OCI-LY7 (cell line): ENCODE data around the gene CDC14B. TPM values are rescaled to one million over a fixed set of nuclear protein-coding genes. Genes with fewer than 3 reads are reported as not detected.

Experiments used
- BruUV-seq: library from RNA; stranded (reverse); fragments of 400-500 nt; replicated peaks from 2 replicates; lab custom pipeline; 2021; lab: Mats Ljungman, UMichigan
- CTCF ChIA-PET: fragments of 300-600 bp; sonication (Branson Sonifier 250); formaldehyde crosslinking; loops from one replicate; lab custom pipeline; 2022; ENCODE audit warnings: antibody characterized with exemption; ENCODE audit not compliant: unreplicated experiment; lab: Charles Lee
- POLR2A ChIA-PET: fragments of 300-600 bp; sonication (Branson Sonifier 250); formaldehyde crosslinking; loops from one replicate; lab custom pipeline; 2022; ENCODE audit warnings: antibody characterized with exemption; lab: Charles Lee
- DNase-seq: peaks from one replicate; pipeline ENCODE4 v3.0.0-alpha.2; 2015; ENCODE audit warnings: low spot score
- H2AFZ ChIP-seq: fragments of 200-600 bp; sonication (generic), shearing (Covaris generic); 2 replicates; pipeline ENCODE4 v1.6.1; 2014; ENCODE audit warnings: mild to moderate bottlenecking, antibody characterized with exemption, low read length, moderate library complexity
- H3K27ac ChIP-seq: fragments of 200-600 bp; sonication (generic); 2 replicates; pipeline ENCODE4 v1.5.1; 2014; ENCODE audit warnings: mixed run types, low read depth, mild to moderate bottlenecking, moderate library complexity, low read length, inconsistent platforms; ENCODE audit not compliant: poor library complexity, severe bottlenecking
- H3K36me3 ChIP-seq: fragments of 200-600 bp; sonication (generic); 2 replicates; pipeline ENCODE4 v1.6.1; 2014; ENCODE audit warnings: mild to moderate bottlenecking, antibody characterized with exemption, low read length, moderate library complexity, mixed read lengths; ENCODE audit not compliant: insufficient read depth
- H3K4me1 ChIP-seq: fragments of 200-600 bp; sonication (generic); 2 replicates; pipeline ENCODE4 v1.5.1; 2014; ENCODE audit warnings: mild to moderate bottlenecking, low read length; ENCODE audit not compliant: insufficient read depth, poor library complexity, severe bottlenecking
- H3K4me2 ChIP-seq: fragments of 200-600 bp; sonication (generic); 2 replicates; pipeline ENCODE4 v1.6.1; 2014; ENCODE audit warnings: mild to moderate bottlenecking, low read length
- H3K4me3 ChIP-seq: fragments of 200-600 bp; sonication (generic); 2 replicates; pipeline ENCODE4 v1.5.1; 2014; ENCODE audit warnings: mild to moderate bottlenecking, low read depth, low read length; ENCODE audit not compliant: poor library complexity, severe bottlenecking
- H3K79me2 ChIP-seq: fragments of 200-600 bp; sonication (generic); 2 replicates; pipeline ENCODE4 v1.6.1; 2016; ENCODE audit warnings: low read depth, mild to moderate bottlenecking, low read length, moderate library complexity, mixed read lengths; ENCODE audit not compliant: insufficient read depth
- H3K9me2 ChIP-seq: fragments of 200-600 bp; sonication (generic); 2 replicates; pipeline ENCODE4 v1.6.1; 2016; ENCODE audit warnings: mild to moderate bottlenecking, low read length, mixed read lengths; ENCODE audit not compliant: insufficient read depth
- H3K9me3 ChIP-seq: fragments of 200-600 bp; sonication (generic); 2 replicates; pipeline ENCODE4 v1.6.1; 2014; ENCODE audit warnings: mild to moderate bottlenecking, mixed run types, low read length, mixed read lengths
- H4K20me1 ChIP-seq: fragments of 200-600 bp; sonication (generic); 2 replicates; pipeline ENCODE4 v1.6.1; 2014; ENCODE audit warnings: mild to moderate bottlenecking, antibody characterized with exemption, low read length, moderate library complexity, mixed read lengths; ENCODE audit not compliant: insufficient read depth
- EZH2phosphoT487 ChIP-seq: fragments of 200-600 bp; sonication (generic); IDR thresholded peaks from 2 replicates; pipeline ENCODE4 v1.6.1; 2018; ENCODE audit warnings: low read depth, borderline replicate concordance, mild to moderate bottlenecking, mixed run types, antibody characterized with exemption, low read length, moderate library complexity, mixed read lengths
- intact Hi-C: fragments of 100-400 bp; cut with micrococcal nuclease; formaldehyde crosslinking; loops from one replicate; pipeline ENCODE4 v1.10.0; 2022; ENCODE audit not compliant: unreplicated experiment
- total RNA-seq, 2 experiments: library from RNA; depleted of rRNA in 1 of 2; stranded (reverse); fragments of >200 nt in 1 of 2; shearing (Covaris generic) in 1 of 2; gene quantifications; 2 replicates each; pipeline ENCODE4 v1.2.3, GENCODE V29; 2014 to 2022
- TF ChIP-seq, protein P1 (sequence below): fragments of 200-600 bp; sonication (generic); conservative IDR thresholded peaks from 2 replicates; pipeline ENCODE4 v1.5.1; 2014; ENCODE audit warnings: mild to moderate bottlenecking, antibody characterized with exemption, low read length, moderate library complexity, mixed read lengths

Gene CDC14B
- total RNA-seq, 2 experiments from 2014 or later: 0.27 TPM; not detected in 1

DNA sequence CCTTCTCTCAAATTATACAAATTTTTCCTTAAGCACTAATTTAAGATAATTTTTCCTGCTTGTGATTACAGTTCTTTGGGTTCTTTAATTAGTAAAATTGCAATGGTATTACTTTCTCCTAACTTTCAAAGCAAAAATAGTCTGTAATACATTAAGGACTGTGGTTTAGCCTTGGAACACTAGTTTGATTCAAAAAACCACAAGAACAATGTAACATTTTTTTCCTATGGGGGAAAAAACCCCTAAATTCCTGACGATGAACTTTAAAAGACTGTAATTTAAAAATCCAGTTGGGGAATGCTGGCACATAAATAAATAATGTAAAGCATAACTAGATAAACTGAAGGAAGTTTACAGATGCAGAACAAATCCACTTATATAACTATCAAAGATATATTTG lies 65.3 kb downstream of the CDC14B start:
- ChIA-PET POLR2A (no interaction called here), CTCF (no interaction called here)
- Histone ChIP-seq H3K27ac (no peak overlapping the region), H3K4me3 (no peak overlapping the region), H3K9me3 (no peaks in the 10 kb centered on the region), H3K9me2 (no peaks in the 10 kb centered on the region), H3K4me2 (no peak overlapping the region), H3K79me2 (no peaks in the 10 kb centered on the region), H3K4me1 (no peaks in the 10 kb centered on the region), H4K20me1 (no peaks in the 10 kb centered on the region), H3K36me3 (no peaks in the 10 kb centered on the region), H2AFZ (no peak overlapping the region)
- no peak for DNase-seq
- TF ChIP-seq, protein P1, sequence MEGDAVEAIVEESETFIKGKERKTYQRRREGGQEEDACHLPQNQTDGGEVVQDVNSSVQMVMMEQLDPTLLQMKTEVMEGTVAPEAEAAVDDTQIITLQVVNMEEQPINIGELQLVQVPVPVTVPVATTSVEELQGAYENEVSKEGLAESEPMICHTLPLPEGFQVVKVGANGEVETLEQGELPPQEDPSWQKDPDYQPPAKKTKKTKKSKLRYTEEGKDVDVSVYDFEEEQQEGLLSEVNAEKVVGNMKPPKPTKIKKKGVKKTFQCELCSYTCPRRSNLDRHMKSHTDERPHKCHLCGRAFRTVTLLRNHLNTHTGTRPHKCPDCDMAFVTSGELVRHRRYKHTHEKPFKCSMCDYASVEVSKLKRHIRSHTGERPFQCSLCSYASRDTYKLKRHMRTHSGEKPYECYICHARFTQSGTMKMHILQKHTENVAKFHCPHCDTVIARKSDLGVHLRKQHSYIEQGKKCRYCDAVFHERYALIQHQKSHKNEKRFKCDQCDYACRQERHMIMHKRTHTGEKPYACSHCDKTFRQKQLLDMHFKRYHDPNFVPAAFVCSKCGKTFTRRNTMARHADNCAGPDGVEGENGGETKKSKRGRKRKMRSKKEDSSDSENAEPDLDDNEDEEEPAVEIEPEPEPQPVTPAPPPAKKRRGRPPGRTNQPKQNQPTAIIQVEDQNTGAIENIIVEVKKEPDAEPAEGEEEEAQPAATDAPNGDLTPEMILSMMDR: no peak
- TF ChIP-seq EZH2phosphoT487: no peak
- intact Hi-C loops: no loop called here
- BruUV-seq: no TSS peak

- Histone ChIP-seq H4K20me1 (no peaks in the 10 kb centered on the region), H3K4me1 (no peaks in the 10 kb centered on the region), H3K36me3 (no peaks in the 10 kb centered on the region), H3K4me3 (no peak overlapping the region), H3K27ac (no peak overlapping the region), H3K4me2 (no peak overlapping the region), H3K79me2 (no peaks in the 10 kb centered on the region), H3K9me2 (no peaks in the 10 kb centered on the region), H3K9me3 (no peaks in the 10 kb centered on the region), H2AFZ (no peak overlapping the region)
- intact Hi-C loops: no loop called here
- BruUV-seq: no TSS peak
- TF ChIP-seq, protein P1: no peak
- TF ChIP-seq EZH2phosphoT487: no peak
- CTCF ChIA-PET: no interaction called here
- POLR2A ChIA-PET: no interaction called here
- DNase-seq: no peak
Observed at GRCh38 chr9:96553070-96553469, 66.6 kb downstream of the CDC14B start.

DNA sequence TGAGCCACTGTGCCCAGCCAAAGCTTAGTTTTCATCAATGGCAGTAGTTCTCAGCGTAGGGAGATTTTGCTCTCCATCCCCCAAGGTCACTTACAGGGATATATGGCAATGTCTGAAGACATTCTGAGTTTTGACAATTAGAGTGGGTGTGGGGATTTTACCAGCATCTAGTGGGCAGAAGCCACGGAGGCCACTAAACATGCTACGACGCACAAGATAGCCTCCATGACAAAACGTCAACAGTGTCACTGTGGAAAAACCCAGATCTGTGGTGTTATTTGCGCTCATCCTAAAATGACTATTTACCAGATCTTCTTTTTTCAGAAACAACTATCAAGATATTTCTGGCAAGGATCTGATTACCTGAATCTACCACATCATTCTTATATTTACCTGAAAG lies 68.2 kb downstream of the CDC14B start:
- DNase-seq: no peak
- Histone ChIP-seq H3K4me2 (no peak overlapping the region), H3K27ac (no peak overlapping the region), H2AFZ (no peak overlapping the region), H3K9me3 (no peaks in the 10 kb centered on the region), H3K9me2 (no peaks in the 10 kb centered on the region), H3K36me3 (no peaks in the 10 kb centered on the region), H3K4me3 (no peak overlapping the region), H3K4me1 (no peaks in the 10 kb centered on the region), H3K79me2 (no peaks in the 10 kb centered on the region), H4K20me1 (no peaks in the 10 kb centered on the region)
- CTCF ChIA-PET: no interaction called here
- BruUV-seq: no TSS peak
- intact Hi-C loops: no loop called here
- TF ChIP-seq, protein P1: no peak
- no peak for TF ChIP-seq EZH2phosphoT487
- POLR2A ChIA-PET: no interaction called here
